ENCODE results near the gene TNN.

The TNN gene

GRCh38 chr1:175136246-175136645 lies 68.6 kb downstream of the TNN start:
- no peak overlapping the region for H3K4me3 ChIP-seq (ENCODE audit: control insufficient read depth, low read depth, low read length)
- DNase-seq (ENCODE audit: low read depth), result no peak
- no peak for TF ChIP-seq CTCF (IDR thresholded peaks at IDR 0.05; ENCODE audit: control insufficient read depth, insufficient read depth, low read depth, low read length, missing control alignments)

DNA sequence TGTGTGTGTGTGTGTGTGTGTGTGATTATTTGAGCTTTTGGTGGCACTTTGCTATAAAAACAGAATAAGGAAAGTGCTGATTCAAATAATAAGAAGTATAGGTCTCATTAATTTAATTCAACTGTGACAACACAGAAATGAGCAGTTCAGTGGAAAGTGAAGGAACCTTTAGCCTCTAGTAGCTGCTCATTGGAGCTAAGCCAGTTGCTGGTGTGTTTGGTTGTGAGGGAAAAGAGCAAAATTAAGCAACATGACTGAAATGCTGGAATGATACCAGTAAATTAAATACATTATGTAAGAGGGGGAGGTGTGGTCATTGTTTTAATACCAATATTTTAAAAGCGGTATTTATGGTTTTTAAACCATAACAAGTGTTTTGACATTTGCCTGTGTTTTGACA lies 69.7 kb downstream of the TNN start:
- no peak for DNase-seq (ENCODE audit: low read depth)
- TF ChIP-seq CTCF (IDR thresholded peaks at IDR 0.05; ENCODE audit: control insufficient read depth, insufficient read depth, low read depth, low read length, missing control alignments), result no peak
- H3K4me3 ChIP-seq (ENCODE audit: control insufficient read depth, low read depth, low read length), result no peak overlapping the region

- TF ChIP-seq CTCF (IDR thresholded peaks at IDR 0.05; ENCODE audit: control insufficient read depth, insufficient read depth, low read depth, low read length, missing control alignments), result no peak
- DNase-seq (ENCODE audit: low read depth), result no peak
- no peak overlapping the region for H3K4me3 ChIP-seq (ENCODE audit: control insufficient read depth, low read depth, low read length)
Measured at GRCh38 chr1:175138579-175138978, 70.9 kb downstream of the TNN start.

- no peak for TF ChIP-seq CTCF (IDR thresholded peaks at IDR 0.05; ENCODE audit: control insufficient read depth, insufficient read depth, low read depth, low read length, missing control alignments)
- H3K4me3 ChIP-seq (ENCODE audit: control insufficient read depth, low read depth, low read length), result no peak overlapping the region
- no peak for DNase-seq (ENCODE audit: low read depth)
Measured at GRCh38 chr1:175145899-175146528, 78.4 kb downstream of the TNN start.

GRCh38 chr1:175146529-175147213 lies 79.0 kb downstream of the TNN start:
- peak; percentile 92 for TF ChIP-seq CTCF (IDR thresholded peaks at IDR 0.05; ENCODE audit: control insufficient read depth, insufficient read depth, low read depth, low read length, missing control alignments)
- H3K4me3 ChIP-seq (ENCODE audit: control insufficient read depth, low read depth, low read length), result no peak overlapping the region
- no peak for DNase-seq (ENCODE audit: low read depth)

DNA sequence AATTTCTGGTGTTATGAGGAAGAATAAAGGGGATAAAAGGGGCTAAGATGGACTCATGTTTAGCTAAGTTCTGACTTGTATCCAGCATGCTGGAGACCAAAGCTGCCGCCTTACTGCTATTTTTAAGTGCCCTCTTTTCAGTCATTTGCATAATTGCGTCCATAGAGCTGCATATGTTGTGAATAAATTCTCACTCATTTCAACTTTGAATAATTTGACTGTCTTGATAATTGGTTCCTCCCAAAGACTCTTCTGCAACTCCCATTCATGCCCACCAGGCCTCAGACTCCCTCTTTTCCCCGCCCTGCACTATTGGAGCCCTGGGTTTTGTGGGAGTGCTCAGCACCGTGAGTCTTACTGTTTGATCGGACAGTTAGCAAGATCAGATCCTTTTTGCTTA lies 79.9 kb downstream of the TNN start:
- no peak for TF ChIP-seq CTCF (IDR thresholded peaks at IDR 0.05; ENCODE audit: control insufficient read depth, insufficient read depth, low read depth, low read length, missing control alignments)
- no peak for DNase-seq (ENCODE audit: low read depth)
- no peak overlapping the region for H3K4me3 ChIP-seq (ENCODE audit: control insufficient read depth, low read depth, low read length)
